DMS 273 treated with DMSO at 0.1 percent for 48 hours (cell line): ENCODE data around the gene TYW1B.
A peak's percentile ranks its signal among the peaks of the same experiment; 100 is the strongest.
"Not testable (repeated sequence)": the region's sequence is repeated elsewhere in the genome, so short reads cannot be mapped to it uniquely, and the experiment has no call there.

ENCODE experiments used
- DNase-seq: peaks from one replicate; lab custom pipeline; 2025; lab: John Stamatoyannopoulos, UW

TYW1B gene

GRCh38 chr7:72697066-72697465 lies 130.9 kb downstream of the TYW1B start:
- DNase-seq: not testable (repeated sequence)

DNA sequence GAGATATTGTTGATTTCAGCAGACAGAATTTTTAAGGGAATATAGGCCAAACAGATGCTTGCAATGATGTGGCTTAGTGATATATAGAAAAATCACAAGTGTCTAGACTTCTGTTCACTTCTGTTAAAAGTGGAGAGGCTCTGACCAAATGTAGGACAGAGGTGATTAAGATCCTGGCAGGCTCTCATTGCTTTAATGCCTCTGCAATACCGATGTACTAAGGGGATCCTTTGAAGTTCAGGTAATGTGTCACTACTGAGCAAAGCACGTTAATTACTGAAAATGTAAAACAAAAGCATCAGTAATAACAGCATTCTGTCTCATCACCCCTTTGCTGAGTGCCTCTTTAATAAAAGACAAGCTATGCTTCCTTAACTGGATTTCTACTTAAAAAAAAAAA lies 131.4 kb downstream of the TYW1B start:
- DNase-seq: not testable (repeated sequence)

- not testable (repeated sequence) for DNase-seq
Observed at GRCh38 chr7:72695482-72695881, 132.5 kb downstream of the TYW1B start.

- not testable (repeated sequence) for DNase-seq
Observed at GRCh38 chr7:72691442-72691841, 136.6 kb downstream of the TYW1B start.

DNA sequence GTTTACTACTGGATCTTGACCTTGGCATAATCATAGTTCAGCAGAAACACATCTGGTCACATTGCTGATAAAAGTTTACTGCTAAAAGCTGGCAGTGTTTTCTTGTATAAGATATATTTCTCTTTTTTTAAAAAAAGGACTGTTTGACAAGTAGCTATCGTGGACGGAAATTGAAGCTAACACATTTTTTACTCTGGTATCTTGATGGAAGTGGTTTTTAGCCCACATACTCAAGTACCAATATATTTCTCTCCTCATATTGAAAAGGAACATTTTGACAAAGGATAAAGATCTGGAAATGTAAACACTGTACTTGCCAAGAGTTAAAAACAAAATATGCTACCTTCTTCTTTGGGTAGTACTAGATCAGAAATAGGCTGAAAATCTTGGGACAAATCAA lies 137.8 kb downstream of the TYW1B start:
- not testable (repeated sequence) for DNase-seq

DNA sequence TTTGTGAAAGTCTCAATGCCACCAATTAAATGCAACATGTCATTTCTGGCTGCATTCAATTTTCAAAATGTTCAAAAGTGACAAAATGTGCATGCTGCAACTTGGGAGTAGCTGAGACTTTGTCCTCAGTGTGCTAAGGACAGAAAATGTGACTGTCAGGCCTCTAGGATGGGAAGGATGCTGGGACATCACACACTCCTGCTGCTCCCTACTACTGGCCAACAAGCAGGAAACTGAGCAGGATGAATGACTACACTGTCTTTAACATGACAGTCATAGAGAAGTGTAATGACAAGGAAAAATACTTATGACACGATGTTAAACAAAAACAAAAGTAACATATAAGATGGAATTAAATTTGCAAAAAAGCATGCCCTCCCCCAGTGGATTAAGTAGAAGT lies 138.7 kb downstream of the TYW1B start:
- DNase-seq: not testable (repeated sequence)

- DNase-seq: not testable (repeated sequence)
Observed at GRCh38 chr7:72681211-72681610, 146.8 kb downstream of the TYW1B start.

DNA sequence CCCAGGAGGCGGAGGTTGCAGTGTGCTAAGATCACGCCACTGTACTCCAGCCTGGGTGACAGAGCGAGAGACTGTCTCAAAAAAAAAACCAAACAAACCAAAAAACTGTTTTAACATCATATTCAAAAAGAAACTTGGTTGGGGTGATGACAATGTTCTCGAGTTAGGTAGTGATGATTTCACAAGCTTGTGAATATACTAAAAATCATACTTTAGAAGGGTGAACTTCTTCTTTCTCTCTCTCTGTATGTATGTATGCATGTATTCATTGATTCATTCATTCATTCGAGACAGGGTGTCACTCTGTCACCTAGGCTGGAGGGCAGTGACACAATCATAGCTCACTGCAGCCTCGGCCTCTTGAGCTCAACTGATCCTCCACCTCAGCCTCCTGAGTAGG lies 151.1 kb downstream of the TYW1B start:
- not testable (repeated sequence) for DNase-seq

GRCh38 chr7:72676086-72676690 lies 151.8 kb downstream of the TYW1B start:
- DNase-seq: not testable (repeated sequence)

DNA sequence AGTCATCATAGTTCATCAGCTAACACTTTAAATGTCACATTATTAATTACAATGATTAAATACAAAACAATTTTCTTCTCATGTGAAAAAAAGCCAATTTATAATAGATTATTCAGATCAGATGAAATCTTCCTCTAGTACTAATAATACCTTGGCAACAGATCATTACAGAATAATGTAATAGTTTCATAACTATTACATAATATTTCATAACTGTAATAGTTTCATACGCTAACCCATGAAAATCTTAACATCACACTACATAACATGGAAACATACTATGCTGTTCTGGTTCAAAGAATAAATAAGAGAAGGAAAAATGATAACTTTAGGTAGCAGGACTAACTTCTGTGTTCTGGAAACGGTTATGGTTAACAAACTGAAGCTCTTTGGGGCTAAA lies 152.3 kb downstream of the TYW1B start:
- not testable (repeated sequence) for DNase-seq

DNA sequence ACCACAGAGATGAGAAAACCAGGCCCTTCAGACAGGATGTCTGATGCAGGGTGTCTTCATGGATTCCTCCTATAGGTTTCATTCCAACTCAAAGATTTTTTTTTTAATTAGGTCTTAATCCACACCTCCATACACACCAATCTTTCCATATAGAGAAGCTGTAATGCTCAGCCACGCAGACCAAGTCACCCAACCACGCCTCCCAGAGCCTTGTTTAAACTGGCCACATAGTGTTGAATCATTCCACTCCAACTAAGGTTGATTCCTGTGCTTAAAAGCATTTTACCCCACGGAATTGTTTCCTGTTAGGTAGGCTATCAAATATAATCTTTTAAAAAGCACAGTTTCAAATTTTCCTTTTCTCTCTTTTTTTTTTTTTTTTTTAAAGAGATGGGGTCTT lies 153.6 kb downstream of the TYW1B start:
- DNase-seq: no peak

GRCh38 chr7:72670850-72671249 lies 157.2 kb downstream of the TYW1B start:
- not testable (repeated sequence) for DNase-seq

DNA sequence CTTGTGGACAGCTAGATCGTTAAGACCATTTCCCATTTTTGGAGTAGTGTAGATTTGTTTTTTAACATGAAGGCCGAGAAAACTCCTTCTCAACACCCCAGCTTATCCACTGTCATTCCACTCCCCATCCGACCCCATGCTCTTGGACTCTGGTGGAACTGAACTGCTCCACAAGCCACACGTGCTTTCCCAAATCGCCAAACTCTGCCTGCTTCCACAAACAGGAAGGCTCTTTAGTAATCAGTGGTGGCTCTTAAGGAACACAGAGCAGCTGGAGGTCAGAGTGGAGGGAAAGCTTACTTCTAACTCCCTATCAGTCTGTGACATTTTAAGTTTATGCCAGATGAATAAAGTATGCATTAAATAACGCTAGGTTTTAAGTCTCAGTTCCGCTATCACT lies 159.6 kb downstream of the TYW1B start:
- DNase-seq: not testable (repeated sequence)

DNA sequence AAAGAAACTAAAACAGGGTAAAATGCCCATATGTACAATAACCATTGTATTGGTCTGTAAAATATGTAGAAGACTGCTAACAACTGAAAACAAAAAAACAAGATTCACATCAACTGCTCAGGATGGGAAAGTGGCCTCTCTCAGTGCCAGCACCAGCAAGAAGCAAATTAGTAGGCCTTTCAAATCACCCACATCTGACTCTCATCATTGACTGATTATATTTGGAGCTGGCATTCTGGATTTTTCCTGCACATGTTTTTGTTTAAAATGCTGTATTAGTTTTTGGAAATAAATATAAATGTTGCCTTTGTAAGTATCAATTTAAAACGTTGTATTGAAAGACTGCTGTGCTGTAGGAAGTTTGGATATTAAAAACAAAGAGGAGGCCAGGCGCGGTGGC lies 161.0 kb downstream of the TYW1B start:
- not testable (repeated sequence) for DNase-seq

GRCh38 chr7:72648574-72648973 lies 179.4 kb downstream of the TYW1B start:
- DNase-seq: not testable (repeated sequence)

- not testable (repeated sequence) for DNase-seq
Observed at GRCh38 chr7:72643708-72644107, 184.3 kb downstream of the TYW1B start.

GRCh38 chr7:72641485-72642248 lies 186.3 kb downstream of the TYW1B start:
- not testable (repeated sequence) for DNase-seq

DNA sequence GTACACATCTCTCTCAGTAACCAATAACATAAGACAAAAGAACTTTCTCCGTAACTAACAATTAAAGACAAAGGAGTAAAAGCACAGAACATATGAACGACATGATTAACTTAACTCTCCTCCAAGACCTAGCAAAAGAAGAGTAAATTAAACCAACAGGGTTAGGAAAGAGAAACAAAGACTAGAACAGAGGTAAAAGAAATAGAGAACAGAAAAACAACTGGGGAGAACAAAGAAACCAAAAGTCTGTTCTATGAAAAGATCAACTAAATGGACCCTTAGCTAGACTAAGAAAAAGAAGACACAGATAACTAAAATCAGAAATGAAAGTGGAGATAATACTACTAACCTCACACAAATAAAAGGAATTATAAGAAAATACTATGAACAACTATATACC lies 187.3 kb downstream of the TYW1B start:
- not testable (repeated sequence) for DNase-seq

GRCh38 chr7:72635273-72635908 lies 192.6 kb downstream of the TYW1B start:
- DNase-seq: peak; percentile 15

GRCh38 chr7:72632765-72633292 lies 195.2 kb downstream of the TYW1B start:
- DNase-seq: peak; percentile 96

DNA sequence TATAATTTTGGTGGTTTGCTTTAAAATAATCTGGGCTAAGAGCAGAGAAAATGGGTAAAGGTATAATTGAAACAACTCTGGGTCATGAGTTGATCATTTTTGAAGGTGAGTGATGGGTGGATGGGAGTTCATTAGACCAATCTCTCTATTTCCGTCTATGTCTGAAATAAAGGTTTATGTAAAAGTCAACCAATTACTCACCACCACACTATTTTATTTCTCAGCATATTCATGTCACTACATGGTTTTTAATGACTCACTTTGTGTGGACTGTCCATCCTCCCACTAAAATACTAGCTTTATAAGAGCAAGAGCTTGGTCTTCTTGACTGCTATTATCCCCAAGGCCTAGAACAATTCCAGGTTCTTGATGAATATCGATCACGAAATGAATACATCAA lies 199.6 kb downstream of the TYW1B start:
- not testable (repeated sequence) for DNase-seq

GRCh38 chr7:72626428-72627011 lies 201.5 kb downstream of the TYW1B start:
- not testable (repeated sequence) for DNase-seq
